Activated CD8-positive, alpha-beta memory T cell treated with anti-CD3 and anti-CD28 coated beads for 24 hours (primary cell): ENCODE data around the gene ASXL2.
"Not testable (repeated sequence)": the region's sequence is repeated elsewhere in the genome, so short reads cannot be mapped to it uniquely, and the experiment has no call there.

ENCODE experiments used
- DNase-seq: peaks from one replicate; pipeline ENCODE4 v3.0.0-alpha.2; 2020

ASXL2 gene

DNA sequence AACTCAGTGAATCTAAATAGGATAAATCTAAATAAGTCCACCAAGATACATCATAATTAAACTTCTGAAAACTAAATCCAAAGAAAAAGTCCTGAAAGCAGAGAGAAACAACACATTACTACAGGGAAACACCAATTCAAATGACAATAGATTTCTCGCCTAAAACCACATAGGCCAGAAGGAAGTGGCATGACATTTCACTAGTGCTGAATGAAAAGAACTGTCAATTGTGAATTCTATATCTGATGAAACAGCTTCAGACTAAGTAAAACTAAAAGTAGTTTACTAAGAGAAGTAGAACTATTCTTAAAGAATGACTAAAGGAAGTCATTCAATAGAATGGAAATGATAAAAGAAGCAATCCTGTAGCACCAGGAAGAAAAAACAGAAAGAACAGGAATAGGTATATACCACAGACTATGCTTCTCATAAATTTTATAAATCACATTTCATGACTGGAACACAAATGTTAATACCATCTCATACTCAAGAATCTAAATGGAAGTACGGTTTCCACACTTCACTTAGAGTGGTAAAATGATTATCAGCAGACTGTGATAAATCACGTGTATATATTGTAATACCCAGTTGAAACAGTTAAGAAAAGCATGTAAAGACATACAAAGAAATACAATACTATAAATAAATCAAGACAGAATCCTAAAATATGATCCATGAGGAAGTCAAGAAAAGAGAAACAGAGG is 46.4 kb downstream of the ASXL2 start:
- no peak for DNase-seq

- no peak for DNase-seq
Observed at GRCh38 chr2:25829828-25830227, 48.5 kb downstream of the ASXL2 start.

GRCh38 chr2:25829377-25829704 is 48.9 kb downstream of the ASXL2 start:
- no peak for DNase-seq

DNA sequence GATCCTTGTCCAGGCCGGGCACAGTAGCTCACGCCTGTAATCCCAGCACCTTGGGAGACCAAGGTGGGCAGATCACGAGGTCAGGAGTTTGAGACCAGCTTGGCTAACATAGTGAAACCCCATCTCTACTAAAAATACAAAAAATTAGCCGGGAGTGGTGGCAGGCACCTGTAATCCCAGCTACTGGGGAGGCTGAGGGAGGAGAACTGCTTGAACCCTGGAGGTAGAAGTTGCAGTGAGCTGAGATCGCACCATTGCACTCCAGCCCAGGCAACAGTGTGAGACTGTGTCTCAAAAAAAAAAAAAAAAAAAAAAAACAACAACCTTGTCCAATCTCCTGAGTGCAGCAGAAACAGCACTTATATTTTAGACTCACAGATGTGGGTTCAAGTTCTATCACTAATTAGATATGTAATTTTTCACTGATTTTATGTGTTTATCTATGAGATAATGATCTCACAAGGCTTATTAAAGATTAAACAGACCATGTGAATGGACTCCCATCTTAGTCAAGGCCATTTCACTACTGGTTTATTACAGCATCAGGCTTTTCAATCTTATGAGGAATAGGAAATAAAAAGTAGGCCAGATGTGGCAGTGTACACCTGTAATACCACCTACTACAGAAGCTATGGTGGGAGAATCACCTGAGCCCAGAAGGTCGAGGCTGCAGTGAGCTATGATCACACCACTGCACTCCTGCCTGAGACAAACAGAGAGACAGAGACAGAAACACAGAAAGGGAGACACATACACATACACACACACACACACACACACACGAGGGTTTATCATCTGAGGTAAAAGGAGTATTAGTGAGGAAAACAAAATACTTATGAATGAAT is 49.5 kb downstream of the ASXL2 start:
- not testable (repeated sequence) for DNase-seq

- DNase-seq: peak; percentile 64
Observed at GRCh38 chr2:25825238-25825637, 53.0 kb downstream of the ASXL2 start.

GRCh38 chr2:25824718-25825117 is 53.6 kb downstream of the ASXL2 start:
- DNase-seq: no peak

GRCh38 chr2:25824216-25824615 is 54.1 kb downstream of the ASXL2 start:
- DNase-seq: no peak

- peak; percentile 81 for DNase-seq
Observed at GRCh38 chr2:25822190-25823117, 55.8 kb downstream of the ASXL2 start.

DNA sequence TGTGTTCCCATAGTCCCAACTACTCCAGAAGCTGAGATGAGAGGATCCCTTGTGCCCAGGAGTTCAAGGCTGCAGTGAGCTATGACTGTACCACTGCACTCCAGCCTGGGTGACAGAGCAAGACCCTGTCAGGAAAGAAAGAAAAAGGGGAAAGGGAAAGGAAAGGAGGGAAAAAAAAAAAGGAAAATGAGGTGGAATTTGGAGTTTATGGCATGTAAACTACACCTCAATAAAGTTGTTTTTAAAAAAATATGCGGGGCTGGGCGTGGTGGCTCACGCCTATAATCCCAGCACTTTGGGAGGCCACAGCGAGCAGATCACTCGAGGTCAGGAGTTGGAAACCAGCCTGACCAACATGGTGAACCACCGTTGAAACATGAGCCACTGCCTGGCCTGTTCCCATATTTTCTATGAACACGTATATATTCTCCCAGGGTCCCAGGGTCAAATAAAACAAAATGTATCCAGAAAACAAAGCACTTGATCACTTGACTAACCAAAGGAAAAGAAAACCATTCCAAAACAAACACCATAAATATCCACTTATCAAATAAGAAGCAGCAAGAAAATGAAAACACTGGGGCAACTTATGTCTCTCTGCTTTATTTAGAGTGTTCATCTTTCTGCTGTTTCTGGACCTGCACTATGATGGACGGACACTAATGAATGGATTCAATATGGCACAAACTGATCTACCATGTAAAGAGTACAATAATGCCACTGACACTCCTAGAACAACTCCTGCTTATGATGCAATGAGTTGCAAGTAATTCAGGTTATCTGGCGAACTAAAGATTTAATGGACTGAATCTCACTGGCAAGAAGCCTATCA is 56.8 kb downstream of the ASXL2 start:
- no peak for DNase-seq

GRCh38 chr2:25819597-25820039 is 58.7 kb downstream of the ASXL2 start:
- no peak for DNase-seq

GRCh38 chr2:25817630-25818029 is 60.7 kb downstream of the ASXL2 start:
- DNase-seq: no peak

- DNase-seq: no peak
Observed at GRCh38 chr2:25817006-25817405, 61.3 kb downstream of the ASXL2 start.

DNA sequence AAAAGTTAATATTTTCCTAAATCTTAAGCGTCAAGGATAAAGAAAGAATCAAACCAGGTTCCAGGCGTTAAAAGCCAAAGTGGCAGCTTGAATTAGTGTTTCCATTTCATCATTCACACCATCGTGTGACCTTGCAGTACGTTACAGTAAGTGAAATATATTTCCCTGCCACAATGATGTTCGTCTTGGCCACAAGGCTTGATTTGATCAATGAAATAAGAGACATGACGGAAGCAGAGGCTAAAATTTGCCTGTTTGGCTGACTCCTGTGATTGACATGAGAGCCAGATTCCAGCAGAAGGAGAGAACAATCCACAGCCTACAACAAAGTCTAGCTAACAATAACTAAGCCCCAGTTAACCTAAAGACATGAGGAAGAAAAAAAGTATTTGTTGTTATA is 62.0 kb downstream of the ASXL2 start:
- no peak for DNase-seq

DNA sequence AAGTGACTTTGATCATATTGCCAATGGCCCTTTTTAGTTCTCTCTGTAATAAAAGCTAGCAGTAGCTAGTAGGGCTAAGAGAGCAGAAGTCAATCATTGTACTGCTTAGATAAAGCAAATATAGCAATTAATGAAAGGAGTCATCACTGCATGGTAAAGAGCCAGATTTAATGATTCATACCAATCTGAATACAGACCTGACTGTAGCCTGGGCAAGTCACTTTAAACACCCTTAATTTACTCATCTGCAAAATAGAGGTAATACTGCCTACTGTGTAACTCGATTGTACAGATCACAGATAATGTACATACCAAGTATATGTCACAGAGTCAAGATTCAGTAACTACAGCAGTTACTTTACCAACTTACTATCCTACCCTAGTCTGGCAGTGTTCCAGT is 63.6 kb downstream of the ASXL2 start:
- DNase-seq: no peak

GRCh38 chr2:25810428-25810827 is 67.9 kb downstream of the ASXL2 start:
- DNase-seq: no peak

- DNase-seq: no peak
Observed at GRCh38 chr2:25809646-25810045, 68.6 kb downstream of the ASXL2 start.

DNA sequence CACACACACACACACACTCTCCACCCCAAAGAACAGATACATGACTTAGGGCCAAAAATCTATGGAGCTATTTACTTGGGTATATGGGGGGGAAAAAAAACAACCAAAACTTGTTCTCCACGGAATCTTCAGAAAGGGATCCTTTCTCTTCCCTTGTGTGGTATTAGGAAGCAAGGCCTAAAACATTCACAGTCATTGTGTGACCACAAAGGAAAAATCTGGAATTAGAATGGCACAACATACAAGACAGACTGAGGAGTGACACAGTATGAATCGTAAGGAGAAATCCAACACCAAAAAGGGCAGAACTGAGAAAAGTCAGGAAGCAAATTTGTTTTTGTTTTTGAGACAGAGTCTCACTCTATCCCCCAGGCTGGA is 70.3 kb downstream of the ASXL2 start:
- DNase-seq: no peak

GRCh38 chr2:25806941-25807340 is 71.3 kb downstream of the ASXL2 start:
- DNase-seq: no peak

- no peak for DNase-seq
Observed at GRCh38 chr2:25805987-25806386, 72.3 kb downstream of the ASXL2 start.

DNA sequence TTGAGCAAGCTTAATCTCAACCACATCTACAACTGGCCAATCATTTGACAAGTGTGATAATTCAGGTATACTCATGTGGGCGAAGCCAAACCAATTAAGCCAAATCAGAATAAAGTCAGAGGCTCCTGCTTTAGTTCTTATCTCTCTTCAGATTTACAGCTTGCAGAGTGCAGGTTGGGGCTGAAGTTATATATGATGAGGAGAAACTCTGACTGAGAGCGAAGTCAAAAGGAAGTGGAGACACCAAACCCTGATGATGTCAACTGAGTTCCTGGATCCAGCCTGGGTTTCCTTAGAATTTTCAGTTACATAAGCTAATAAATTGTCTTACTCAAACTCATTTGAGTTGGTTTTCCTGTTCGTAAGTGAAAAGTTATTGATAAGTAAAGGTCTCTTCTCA is 73.9 kb downstream of the ASXL2 start:
- DNase-seq: no peak

GRCh38 chr2:25799301-25799700 is 79.0 kb downstream of the ASXL2 start:
- no peak for DNase-seq
